PFSK-1 (cell line): ENCODE measurements around the gene VARS1.

Experiments
- FOXP2 ChIP-seq: optimal IDR thresholded peaks from 2 replicates; pipeline ENCODE3; 2011; ENCODE audit warnings: borderline replicate concordance, control low read depth, inconsistent platforms; ENCODE audit not compliant: insufficient read depth; ENCODE audit errors: extremely low read length, extremely low read depth
- POLR2AphosphoS5 ChIP-seq: IDR thresholded peaks from 2 replicates; pipeline ENCODE4 v1.6.1; 2012; ENCODE audit warnings: low read depth, mild to moderate bottlenecking, control low read depth, low read length, moderate library complexity
- SIN3A ChIP-seq: IDR thresholded peaks from 2 replicates; pipeline ENCODE4 v1.6.1; 2012; ENCODE audit warnings: mild to moderate bottlenecking, low read length, moderate library complexity, borderline replicate concordance; ENCODE audit not compliant: insufficient read depth
- TAF1 ChIP-seq: IDR thresholded peaks from 2 replicates; pipeline ENCODE4 v1.6.1; 2012; ENCODE audit warnings: low read length, control low read depth, borderline replicate concordance; ENCODE audit not compliant: insufficient read depth
- TF ChIP-seq, protein P1 (sequence below), 2 experiments: IDR thresholded peaks; 2 replicates each; pipeline versions ENCODE4 v1.6.1 to v1.8.0; 2011 to 2012; ENCODE audit warnings: low read depth in 2 of 2, low read length in 2 of 2, control low read depth in 1 of 2, inconsistent platforms in 1 of 2, mild to moderate bottlenecking in 1 of 2, moderate library complexity in 1 of 2; ENCODE audit not compliant: insufficient read depth in 1 of 2

The VARS1 gene

GRCh38 chr6:31837369-31838113, 42.0 kb upstream of the VARS1 start:
- TF ChIP-seq, protein P1, sequence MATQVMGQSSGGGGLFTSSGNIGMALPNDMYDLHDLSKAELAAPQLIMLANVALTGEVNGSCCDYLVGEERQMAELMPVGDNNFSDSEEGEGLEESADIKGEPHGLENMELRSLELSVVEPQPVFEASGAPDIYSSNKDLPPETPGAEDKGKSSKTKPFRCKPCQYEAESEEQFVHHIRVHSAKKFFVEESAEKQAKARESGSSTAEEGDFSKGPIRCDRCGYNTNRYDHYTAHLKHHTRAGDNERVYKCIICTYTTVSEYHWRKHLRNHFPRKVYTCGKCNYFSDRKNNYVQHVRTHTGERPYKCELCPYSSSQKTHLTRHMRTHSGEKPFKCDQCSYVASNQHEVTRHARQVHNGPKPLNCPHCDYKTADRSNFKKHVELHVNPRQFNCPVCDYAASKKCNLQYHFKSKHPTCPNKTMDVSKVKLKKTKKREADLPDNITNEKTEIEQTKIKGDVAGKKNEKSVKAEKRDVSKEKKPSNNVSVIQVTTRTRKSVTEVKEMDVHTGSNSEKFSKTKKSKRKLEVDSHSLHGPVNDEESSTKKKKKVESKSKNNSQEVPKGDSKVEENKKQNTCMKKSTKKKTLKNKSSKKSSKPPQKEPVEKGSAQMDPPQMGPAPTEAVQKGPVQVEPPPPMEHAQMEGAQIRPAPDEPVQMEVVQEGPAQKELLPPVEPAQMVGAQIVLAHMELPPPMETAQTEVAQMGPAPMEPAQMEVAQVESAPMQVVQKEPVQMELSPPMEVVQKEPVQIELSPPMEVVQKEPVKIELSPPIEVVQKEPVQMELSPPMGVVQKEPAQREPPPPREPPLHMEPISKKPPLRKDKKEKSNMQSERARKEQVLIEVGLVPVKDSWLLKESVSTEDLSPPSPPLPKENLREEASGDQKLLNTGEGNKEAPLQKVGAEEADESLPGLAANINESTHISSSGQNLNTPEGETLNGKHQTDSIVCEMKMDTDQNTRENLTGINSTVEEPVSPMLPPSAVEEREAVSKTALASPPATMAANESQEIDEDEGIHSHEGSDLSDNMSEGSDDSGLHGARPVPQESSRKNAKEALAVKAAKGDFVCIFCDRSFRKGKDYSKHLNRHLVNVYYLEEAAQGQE (IDR thresholded peaks at IDR 0.05; ENCODE audit: insufficient read depth in 1 of 2, low read depth in 2 of 2, low read length in 2 of 2) = no peak
- TF ChIP-seq TAF1 (no peak), POLR2AphosphoS5 (peak; percentile 14; the same call in 1 of the 2 replicates), FOXP2 (no peak), SIN3A (0 out of 2 replicates have a peak, but pooled peaks have one; percentile 39)

- TF ChIP-seq SIN3A (no peak), POLR2AphosphoS5 (no peak), FOXP2 (no peak), TAF1 (no peak)
- TF ChIP-seq, protein P1 (IDR thresholded peaks at IDR 0.05; ENCODE audit: insufficient read depth in 1 of 2, low read depth in 2 of 2, low read length in 2 of 2) = no peak
These were observed 41.2 kb upstream of the VARS1 start for GRCh38 chr6:31836474-31837368.

GRCh38 chr6:31836047-31836473, 40.5 kb upstream of the VARS1 start:
- TF ChIP-seq SIN3A = no peak
- TF ChIP-seq TAF1 = no peak
- no peak for TF ChIP-seq POLR2AphosphoS5
- TF ChIP-seq, protein P1 (IDR thresholded peaks at IDR 0.05; ENCODE audit: insufficient read depth in 1 of 2, low read depth in 2 of 2, low read length in 2 of 2) = no peak
- TF ChIP-seq FOXP2 = no peak

- TF ChIP-seq TAF1 (peak; percentile 96), FOXP2 (no peak), POLR2AphosphoS5 (peak; percentile 100), SIN3A (peak; percentile 70; the same call in 1 of the 2 replicates)
- TF ChIP-seq, protein P1 (IDR thresholded peaks at IDR 0.05; ENCODE audit: insufficient read depth in 1 of 2, low read depth in 2 of 2, low read length in 2 of 2) = peak; percentile 25 to 63; a peak in 2 of 4 replicates
These were observed 39.1 kb upstream of the VARS1 start for GRCh38 chr6:31834367-31835250.
